ENCODE measurements around the gene SYPL1.
A peak's percentile ranks its signal among the peaks of the same experiment; 100 is the strongest.

DNA sequence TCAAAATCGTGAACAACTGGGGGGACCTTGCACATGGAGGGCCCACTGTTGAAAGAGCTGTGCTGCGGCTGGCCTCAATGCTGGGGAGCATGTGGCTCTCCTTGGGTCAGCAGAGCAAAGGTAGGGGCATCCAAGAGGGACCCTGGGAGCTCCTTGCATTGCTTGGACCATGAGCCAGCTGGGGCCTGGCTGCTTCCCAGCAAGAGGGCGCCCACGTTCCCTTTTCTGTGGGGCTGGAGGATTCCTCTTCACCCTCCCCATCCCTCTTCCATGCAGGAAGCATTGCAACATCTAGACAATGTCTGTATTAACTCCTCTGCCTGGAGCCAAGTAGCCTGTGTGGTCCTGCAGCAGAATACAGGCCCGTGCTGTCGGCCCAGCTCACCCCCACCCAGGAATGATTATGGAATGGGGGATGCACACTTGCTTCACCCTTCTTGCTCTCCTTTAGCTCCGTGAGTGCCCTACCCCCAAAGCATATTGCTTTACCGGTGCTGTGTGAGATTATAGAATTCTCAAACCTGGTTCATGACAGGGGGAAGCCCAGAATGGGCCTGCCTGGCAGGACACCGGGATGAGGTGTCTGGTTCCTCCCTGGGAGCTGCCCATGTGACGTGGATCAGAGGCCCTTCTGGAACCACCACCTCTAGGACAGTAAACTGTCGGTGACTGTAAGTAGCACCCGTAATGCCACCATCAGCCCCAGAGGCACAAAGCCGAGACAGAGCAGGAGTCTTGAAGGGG is 61.9 kb downstream of the SYPL1 start:
- TF ChIP-seq, protein P1, sequence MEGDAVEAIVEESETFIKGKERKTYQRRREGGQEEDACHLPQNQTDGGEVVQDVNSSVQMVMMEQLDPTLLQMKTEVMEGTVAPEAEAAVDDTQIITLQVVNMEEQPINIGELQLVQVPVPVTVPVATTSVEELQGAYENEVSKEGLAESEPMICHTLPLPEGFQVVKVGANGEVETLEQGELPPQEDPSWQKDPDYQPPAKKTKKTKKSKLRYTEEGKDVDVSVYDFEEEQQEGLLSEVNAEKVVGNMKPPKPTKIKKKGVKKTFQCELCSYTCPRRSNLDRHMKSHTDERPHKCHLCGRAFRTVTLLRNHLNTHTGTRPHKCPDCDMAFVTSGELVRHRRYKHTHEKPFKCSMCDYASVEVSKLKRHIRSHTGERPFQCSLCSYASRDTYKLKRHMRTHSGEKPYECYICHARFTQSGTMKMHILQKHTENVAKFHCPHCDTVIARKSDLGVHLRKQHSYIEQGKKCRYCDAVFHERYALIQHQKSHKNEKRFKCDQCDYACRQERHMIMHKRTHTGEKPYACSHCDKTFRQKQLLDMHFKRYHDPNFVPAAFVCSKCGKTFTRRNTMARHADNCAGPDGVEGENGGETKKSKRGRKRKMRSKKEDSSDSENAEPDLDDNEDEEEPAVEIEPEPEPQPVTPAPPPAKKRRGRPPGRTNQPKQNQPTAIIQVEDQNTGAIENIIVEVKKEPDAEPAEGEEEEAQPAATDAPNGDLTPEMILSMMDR (IDR thresholded peaks at IDR 0.05; ENCODE audit: low read depth, low read length, poor library complexity, severe bottlenecking) = peak; percentile 75
- TF ChIP-seq EZH2phosphoT487 (IDR thresholded peaks at IDR 0.05; ENCODE audit: borderline replicate concordance, low read length) = no peak

All from DOHH2 (cell line).